ENCODE measurements around the gene MBD5.

DNA sequence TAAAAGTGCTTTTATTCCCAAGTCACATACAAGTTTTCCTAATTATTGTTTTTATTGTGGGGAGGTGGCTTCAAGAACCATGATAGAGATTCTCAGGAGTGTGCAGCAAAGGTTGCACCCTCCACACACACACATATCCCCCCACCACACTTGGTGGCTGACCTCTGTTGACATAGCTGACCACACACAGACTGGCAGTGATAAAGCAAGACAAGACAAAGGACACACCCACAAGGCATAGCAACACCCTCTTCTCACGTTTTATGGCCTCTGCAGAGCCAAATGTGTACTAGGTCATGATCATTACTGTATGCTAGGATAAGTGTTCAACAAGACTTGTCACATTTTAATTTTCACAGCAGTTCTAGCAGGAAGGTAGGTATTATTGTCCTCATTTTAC, 480.7 kb downstream of the MBD5 start:
- TF ChIP-seq, protein P1, sequence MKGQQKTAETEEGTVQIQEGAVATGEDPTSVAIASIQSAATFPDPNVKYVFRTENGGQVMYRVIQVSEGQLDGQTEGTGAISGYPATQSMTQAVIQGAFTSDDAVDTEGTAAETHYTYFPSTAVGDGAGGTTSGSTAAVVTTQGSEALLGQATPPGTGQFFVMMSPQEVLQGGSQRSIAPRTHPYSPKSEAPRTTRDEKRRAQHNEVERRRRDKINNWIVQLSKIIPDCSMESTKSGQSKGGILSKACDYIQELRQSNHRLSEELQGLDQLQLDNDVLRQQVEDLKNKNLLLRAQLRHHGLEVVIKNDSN (IDR thresholded peaks at IDR 0.05): no peak
- no peak for TF ChIP-seq RAD21 (IDR thresholded peaks at IDR 0.05; ENCODE audit: low read depth)
- TF ChIP-seq EP300 (IDR thresholded peaks at IDR 0.05; ENCODE audit: borderline replicate concordance): no peak
- TF ChIP-seq YY1 (IDR thresholded peaks at IDR 0.05; ENCODE audit: low read depth): no peak
- TF ChIP-seq, protein P2, sequence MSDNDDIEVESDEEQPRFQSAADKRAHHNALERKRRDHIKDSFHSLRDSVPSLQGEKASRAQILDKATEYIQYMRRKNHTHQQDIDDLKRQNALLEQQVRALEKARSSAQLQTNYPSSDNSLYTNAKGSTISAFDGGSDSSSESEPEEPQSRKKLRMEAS (IDR thresholded peaks at IDR 0.05): no peak
- TF ChIP-seq, protein P3, sequence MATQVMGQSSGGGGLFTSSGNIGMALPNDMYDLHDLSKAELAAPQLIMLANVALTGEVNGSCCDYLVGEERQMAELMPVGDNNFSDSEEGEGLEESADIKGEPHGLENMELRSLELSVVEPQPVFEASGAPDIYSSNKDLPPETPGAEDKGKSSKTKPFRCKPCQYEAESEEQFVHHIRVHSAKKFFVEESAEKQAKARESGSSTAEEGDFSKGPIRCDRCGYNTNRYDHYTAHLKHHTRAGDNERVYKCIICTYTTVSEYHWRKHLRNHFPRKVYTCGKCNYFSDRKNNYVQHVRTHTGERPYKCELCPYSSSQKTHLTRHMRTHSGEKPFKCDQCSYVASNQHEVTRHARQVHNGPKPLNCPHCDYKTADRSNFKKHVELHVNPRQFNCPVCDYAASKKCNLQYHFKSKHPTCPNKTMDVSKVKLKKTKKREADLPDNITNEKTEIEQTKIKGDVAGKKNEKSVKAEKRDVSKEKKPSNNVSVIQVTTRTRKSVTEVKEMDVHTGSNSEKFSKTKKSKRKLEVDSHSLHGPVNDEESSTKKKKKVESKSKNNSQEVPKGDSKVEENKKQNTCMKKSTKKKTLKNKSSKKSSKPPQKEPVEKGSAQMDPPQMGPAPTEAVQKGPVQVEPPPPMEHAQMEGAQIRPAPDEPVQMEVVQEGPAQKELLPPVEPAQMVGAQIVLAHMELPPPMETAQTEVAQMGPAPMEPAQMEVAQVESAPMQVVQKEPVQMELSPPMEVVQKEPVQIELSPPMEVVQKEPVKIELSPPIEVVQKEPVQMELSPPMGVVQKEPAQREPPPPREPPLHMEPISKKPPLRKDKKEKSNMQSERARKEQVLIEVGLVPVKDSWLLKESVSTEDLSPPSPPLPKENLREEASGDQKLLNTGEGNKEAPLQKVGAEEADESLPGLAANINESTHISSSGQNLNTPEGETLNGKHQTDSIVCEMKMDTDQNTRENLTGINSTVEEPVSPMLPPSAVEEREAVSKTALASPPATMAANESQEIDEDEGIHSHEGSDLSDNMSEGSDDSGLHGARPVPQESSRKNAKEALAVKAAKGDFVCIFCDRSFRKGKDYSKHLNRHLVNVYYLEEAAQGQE (IDR thresholded peaks at IDR 0.05; ENCODE audit: low read depth): no peak
- no peak for TF ChIP-seq TCF12 (IDR thresholded peaks at IDR 0.05; ENCODE audit: low read depth)
